GM21737 (cell line): ENCODE measurements around the gene ZNF770.
A peak's percentile ranks its signal among the peaks of the same experiment; 100 is the strongest.

Experiments
- ATAC-seq: cut with Tn5 transposase; IDR thresholded peaks from one replicate; pipeline ENCODE4 v1.9.1; 2021; ENCODE audit warnings: mild to moderate bottlenecking, moderate library complexity; ENCODE audit not compliant: unreplicated experiment

The ZNF770 gene

DNA sequence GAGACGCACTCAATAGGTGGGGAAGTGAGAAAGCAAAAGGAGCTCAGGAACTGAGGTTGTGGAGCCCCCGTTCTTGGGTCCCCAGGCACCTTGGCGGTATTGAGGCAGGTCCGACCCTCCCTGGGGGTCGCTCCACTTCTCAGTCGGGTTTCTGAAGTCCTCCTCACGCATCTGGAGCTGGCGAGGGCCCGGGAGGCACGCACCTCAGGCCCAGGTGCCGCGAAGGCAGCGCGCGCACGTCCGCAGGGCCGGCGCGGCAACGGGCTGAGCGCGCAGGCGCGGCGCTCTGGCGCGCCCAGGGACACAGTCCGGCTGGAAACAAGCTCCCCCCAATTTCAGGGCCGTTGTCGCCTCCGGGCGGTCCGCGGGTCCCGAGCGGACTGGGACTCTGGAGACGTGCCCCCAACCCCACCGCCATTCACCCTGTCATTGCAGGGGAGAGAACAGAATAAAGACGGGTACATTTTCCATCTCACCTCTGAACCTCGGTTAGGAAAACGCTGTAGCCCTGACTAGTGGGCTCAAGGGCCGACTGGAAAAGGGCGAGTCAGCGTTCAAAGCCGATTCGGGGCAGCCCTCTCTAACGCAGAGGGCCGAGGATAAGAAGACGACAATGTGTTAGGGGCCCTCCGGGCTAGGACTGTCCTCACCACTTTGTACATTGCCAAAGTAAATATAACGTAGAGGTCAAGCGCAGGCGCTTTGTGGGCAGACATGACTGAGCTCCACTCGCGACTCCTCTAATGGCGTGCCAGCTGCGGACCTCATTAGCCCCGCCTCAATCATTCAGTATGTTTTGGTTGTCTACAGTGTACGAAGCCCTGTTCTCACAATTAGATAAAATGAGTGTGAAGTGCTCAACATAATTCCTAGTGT, at the start of gene ZNF770:
ZNF770 (minus strand) TSS at position 261 of the 876 bp plus-strand sequence. CDS start 4,853 bp downstream, outside the sequence.
- ATAC-seq = peak; percentile 85

GRCh38 chr15:35028235-35028984, 40.3 kb upstream of the ZNF770 start:
- ATAC-seq = no peak

GRCh38 chr15:35023804-35024203, 35.7 kb upstream of the ZNF770 start:
- ATAC-seq = no peak

GRCh38 chr15:35020974-35021373, 32.9 kb upstream of the ZNF770 start:
- no peak for ATAC-seq

GRCh38 chr15:35019404-35020327, 31.6 kb upstream of the ZNF770 start:
- ATAC-seq = no peak

DNA sequence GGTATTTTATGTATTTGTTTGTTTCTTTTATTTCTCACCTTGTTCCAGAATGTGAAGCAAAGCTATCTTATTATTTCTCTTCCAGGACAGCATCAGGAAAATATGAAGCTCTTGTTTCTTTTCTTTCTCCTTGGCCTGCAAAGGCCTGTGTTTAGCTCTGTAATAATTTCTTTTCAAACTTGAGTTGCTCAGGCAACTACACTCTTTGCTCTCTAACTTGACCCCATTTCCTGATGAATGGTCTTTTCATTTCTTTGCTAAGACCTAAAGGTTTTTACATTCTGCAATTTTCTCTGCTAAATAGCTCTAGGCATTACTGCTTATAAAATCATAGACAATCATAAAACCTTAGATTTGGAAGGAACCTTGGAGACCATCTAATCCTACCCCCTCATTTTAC, 26.2 kb upstream of the ZNF770 start:
- no peak for ATAC-seq

- no peak for ATAC-seq
Observed at GRCh38 chr15:35013370-35013769, 25.3 kb upstream of the ZNF770 start.

- no peak for ATAC-seq
Observed at GRCh38 chr15:35007397-35007796, 19.3 kb upstream of the ZNF770 start.

- no peak for ATAC-seq
Observed at GRCh38 chr15:35005933-35006332, 17.8 kb upstream of the ZNF770 start.

- no peak for ATAC-seq
Observed at GRCh38 chr15:35003928-35004327, 15.8 kb upstream of the ZNF770 start.

- no peak for ATAC-seq
Observed at GRCh38 chr15:35000511-35000910, 12.4 kb upstream of the ZNF770 start.

DNA sequence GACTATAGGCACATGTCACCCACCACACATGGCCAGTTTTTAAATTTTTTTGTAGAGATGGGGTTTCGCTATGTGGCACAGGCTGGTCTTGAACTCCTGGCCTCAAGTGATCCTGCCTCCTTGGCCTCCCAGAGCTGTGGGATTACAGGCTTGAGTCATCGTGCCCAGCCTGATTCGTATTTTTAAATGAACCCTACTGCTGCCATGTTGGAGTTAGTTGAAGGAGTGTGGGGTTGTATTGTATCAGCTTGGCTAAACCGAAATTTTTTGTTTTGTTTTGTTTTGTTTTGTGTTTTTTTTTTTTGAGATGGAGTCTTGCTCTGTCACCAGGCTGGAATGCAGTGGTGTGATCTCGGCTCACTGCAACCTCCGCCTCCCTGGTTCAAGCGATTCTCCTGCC, 11.8 kb upstream of the ZNF770 start:
- no peak for ATAC-seq

DNA sequence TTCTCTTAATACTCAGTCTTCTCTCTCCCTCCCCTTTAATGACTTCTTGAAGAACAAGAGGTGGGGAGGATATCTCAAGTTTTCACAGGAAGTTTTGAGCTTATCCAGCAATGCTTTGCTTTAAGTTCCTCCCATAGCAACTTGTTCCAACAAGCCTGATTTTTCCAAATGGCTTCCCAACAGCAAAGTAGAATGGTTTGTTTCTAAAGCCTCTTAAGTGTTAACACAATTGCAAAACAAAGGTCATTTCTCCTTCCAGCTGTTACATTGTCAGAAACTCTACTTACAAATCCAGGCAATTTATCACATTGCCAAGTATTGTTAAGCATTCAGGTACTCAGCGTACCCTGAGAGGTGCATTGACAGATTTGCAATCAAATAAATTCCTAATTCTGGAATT, 6.8 kb upstream of the ZNF770 start:
- ATAC-seq = no peak

GRCh38 chr15:34993877-34994276, 5.8 kb upstream of the ZNF770 start:
- ATAC-seq = peak; percentile 91

DNA sequence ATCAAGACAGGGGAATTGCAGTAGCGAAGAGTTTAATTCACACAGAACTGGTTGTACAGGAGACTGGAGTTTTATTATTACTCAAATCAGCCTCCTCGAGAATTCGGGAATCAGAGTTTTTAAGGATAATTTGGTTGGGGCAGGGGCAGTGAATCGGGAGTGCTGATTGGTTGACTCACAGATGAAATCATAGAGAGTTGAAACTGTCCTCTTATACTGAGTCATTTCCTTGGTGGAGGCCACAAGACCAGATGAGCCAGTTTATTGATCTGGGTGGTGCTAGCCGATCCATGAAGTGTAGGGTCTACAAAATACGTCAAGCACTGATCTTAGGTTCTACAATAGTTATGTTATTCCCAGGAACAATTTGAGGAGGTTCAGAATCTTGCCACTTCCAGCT, 5.3 kb upstream of the ZNF770 start:
- no peak for ATAC-seq

- ATAC-seq = no peak
Observed at GRCh38 chr15:34987609-34988026, 469 bp downstream of the ZNF770 start.

DNA sequence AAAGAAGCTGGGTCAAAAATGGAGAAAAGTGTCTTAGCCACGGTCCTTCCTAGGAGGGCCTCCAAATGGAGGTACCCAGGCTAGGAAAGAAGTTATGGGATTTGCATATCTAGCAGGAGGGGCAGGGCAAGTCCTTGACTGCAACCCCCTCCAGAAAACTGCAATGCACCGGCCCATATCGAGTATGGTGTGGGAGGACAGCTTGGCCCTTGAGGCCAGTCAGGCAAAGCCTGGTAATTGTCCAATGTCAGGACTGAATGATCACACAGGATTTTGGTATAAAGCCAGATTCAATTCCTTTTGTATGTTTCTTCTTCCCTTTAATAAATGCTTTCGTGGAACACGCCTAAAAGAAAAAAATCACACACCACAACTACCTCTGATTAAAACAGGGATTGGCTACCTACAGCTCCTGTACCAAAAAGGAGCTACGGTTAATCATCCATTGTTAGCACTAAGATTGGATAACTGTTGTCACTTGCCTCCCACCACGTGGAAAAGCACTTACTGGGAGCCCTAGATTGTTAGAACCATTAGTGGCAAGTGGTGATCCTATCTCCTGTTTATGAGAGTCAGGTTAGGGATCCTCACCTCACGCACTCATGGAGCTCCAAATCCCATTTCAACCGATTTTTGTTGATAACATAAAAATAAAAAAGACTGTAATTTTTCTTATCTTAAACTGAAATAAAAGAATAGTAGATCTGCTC, 1.2 kb downstream of the ZNF770 start:
- no peak for ATAC-seq

DNA sequence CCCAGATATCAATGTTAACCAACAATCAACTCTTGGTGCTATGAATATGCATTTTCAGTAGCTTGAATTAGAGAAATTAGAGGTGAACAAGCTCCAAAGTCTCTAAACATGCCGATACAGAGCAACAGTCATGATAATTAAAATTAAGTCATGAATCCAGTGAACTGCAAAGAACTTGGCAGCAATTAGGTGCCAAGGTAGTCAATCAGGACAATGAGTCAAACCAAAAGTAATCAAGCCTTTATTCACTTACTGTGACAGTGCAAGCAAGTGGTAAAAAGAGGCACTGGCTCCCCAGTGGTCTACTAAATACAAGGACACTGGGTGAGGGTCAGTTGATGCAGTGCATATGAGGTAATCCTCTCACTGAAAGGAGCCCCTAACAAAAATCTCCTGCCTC, 1.8 kb downstream of the ZNF770 start:
- ATAC-seq = no peak

DNA sequence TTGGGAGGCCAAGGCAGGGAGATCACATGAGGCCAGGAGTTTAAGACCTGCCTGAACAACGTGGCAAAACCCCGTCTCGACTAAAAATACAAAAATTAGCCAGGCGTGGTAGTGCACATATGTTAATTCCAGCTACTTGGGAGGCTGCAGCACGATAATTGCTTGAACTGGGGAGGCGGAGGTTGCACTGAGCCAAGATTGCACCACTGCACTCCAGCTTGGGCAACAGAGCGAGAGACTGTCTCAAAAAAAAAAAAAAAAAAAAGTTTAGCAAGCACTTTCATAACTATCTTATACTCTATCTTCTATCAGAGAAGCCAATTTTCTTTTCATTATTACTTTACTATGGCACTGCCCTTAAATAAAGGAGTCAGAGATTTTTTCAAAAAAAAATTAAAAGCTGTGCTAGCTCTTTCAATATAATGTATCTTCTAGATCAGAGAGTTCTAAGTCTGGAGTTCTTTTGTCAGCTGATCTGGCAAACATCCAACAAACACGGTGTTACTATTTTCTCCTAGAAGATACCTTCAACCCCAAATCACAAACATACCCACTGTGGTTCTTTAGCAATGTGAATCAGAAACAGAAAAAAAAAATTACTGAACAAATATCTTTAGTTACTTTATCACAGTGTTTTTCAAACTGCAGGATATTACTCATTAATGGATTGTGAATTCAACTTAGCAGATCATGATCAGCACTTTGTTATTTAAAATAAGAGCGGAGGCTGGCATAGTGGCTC, 3.0 kb downstream of the ZNF770 start:
- no peak for ATAC-seq

DNA sequence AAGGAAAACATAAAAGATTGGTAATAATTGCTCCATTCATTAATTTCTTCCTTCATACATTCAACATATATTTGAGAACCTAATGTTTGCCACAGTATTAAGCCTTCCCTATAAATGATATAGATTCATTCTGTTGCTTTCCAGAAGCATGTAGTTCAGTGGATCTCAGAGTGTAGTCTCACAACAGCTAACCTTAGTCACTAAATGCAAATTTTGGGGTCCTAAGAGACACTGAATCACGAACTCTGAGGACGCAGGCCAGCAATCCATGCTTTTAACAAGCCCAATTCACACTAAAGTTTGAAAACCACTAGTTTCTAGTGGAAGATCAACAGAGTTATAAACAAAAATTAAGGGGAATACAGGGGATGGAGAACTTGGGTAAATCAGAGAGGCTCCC, 11.3 kb downstream of the ZNF770 start:
- ATAC-seq = no peak
